ENCODE results near the gene NOS2.

Gene NOS2

DNA sequence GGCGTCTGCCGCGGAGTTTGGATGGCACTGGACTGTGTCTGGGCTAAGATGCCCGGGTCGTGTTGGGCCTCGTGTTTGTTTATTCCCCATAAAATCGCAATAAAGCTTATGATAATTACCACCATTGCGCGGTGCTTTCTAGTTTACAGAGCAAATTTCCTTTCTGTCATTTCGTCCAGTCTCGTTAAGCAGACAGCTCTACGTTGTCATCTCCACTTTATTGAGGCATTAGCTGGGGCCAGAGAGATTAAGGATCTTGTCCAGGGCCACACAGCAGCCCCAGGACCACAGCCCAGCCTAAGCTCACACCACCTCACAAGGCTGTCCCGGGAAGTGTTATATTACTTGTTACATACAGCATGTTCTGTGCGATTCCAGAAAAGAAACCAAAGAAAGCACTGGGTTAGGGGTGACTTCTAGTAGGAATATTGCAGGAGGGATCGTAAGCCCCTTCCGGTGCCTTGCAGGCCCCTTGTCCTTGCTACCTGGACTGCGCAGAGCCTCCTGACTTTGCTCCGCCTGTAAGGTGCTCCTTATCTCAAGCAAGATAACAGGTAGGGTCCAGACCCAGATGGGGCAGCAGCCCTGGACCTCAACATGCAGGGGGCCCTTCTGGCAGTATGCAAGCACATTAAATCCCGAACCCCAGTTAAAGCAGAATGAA is 6.3 kb downstream of the NOS2 start:
- Histone ChIP-seq H3K9ac (ENCODE audit: insufficient read length, low read depth) (peak overlapping the region; percentile 74), H3K9me3 (ENCODE audit: insufficient read depth, low read length) (no peaks in the 10 kb centered on the region), H3K4me3 (ENCODE audit: insufficient read length, low read depth) (peak overlapping the region; percentile 29), H3K4me1 (ENCODE audit: insufficient read depth, insufficient read length) (no peaks in the 10 kb centered on the region), H3K36me3 (ENCODE audit: insufficient read depth, insufficient read length, low read length) (no peaks in the 10 kb centered on the region), H3K27me3 (ENCODE audit: insufficient read depth, insufficient read length) (peaks cover 24% of the 10 kb centered on the region)
- DNase-seq (ENCODE audit: low read depth, low spot score) = no peak
- TF ChIP-seq YY1 (IDR thresholded peaks at IDR 0.05; ENCODE audit: insufficient read depth, insufficient read length) (no peak), ZNF274 (IDR thresholded peaks at IDR 0.05; ENCODE audit: low read depth, low read length) (no peak), SUZ12 (IDR thresholded peaks at IDR 0.05; ENCODE audit: extremely low read depth, insufficient read depth, insufficient read length) (no peak)

DNA sequence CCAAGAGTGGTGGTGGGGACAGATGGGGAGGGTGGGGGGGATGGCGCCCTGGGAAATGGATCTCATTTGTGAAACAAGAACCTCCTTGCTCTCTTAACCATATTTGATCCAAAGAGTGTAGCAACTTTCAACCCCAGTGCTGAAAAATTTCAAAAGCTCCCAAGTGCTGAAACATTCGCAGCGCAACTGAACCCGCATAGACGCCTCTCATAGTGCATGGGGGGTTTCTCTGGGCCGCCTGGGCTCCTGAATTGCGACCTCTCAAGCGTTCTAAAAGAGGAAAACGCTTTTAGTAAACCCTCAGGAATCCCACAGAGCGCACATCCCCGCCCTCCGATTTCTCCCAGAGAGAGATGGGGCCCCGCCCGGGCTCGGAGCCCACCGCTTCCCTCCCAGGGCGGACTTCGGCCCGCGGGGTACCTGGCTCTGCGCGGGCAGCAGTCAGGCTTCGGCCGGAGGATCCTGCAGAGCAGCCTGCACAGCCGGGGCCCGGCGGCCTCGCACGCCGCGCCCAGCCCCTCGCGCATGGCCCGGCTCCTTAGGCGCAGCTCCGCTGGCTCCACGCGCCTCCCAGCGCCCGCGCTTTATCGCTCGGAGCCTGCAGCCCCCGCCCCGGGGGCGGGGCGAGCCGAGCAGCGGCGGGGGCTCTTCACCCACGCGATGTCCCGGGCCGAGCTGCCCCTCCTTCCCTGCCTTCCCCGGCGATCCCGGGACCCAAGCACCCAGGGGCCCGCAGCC is 7.0 kb downstream of the NOS2 start:
- H3K4me3 ChIP-seq (ENCODE audit: insufficient read length, low read depth) = peak overlapping the region; percentile 29
- H3K36me3 ChIP-seq (ENCODE audit: insufficient read depth, insufficient read length, low read length) = no peaks in the 10 kb centered on the region
- no peak for TF ChIP-seq SUZ12 (IDR thresholded peaks at IDR 0.05; ENCODE audit: extremely low read depth, insufficient read depth, insufficient read length)
- no peak for TF ChIP-seq YY1 (IDR thresholded peaks at IDR 0.05; ENCODE audit: insufficient read depth, insufficient read length)
- TF ChIP-seq ZNF274 (IDR thresholded peaks at IDR 0.05; ENCODE audit: low read depth, low read length) = no peak
- peaks cover 24% of the 10 kb centered on the region for H3K27me3 ChIP-seq (ENCODE audit: insufficient read depth, insufficient read length)
- H3K9me3 ChIP-seq (ENCODE audit: insufficient read depth, low read length) = no peaks in the 10 kb centered on the region
- H3K4me1 ChIP-seq (ENCODE audit: insufficient read depth, insufficient read length) = no peaks in the 10 kb centered on the region
- H3K9ac ChIP-seq (ENCODE audit: insufficient read length, low read depth) = peak overlapping the region; percentile 74
- no peak for DNase-seq (ENCODE audit: low read depth, low spot score)

DNA sequence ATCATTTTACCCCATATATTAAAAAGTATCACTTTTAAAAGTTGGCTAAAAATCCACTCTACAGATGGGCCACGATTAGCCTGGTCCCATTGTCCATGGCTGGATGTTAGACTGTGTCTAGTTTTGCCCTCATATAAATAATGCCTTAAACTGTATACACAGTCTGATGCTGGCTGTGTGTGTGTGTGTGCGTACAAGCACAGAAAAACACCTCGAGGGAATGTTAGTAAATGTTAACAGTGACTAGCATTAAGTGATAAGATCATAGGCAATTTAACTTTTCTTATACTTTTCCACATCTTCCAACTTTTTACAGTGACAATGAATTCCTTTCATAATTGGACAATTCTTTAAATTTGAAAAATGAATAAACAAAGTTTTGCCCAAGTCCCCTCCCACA is 8.2 kb downstream of the NOS2 start:
- H3K9ac ChIP-seq (ENCODE audit: insufficient read length, low read depth) = no peak overlapping the region
- no peaks in the 10 kb centered on the region for H3K36me3 ChIP-seq (ENCODE audit: insufficient read depth, insufficient read length, low read length)
- no peaks in the 10 kb centered on the region for H3K9me3 ChIP-seq (ENCODE audit: insufficient read depth, low read length)
- DNase-seq (ENCODE audit: low read depth, low spot score) = no peak
- TF ChIP-seq YY1 (IDR thresholded peaks at IDR 0.05; ENCODE audit: insufficient read depth, insufficient read length) (no peak), SUZ12 (IDR thresholded peaks at IDR 0.05; ENCODE audit: extremely low read depth, insufficient read depth, insufficient read length) (no peak), ZNF274 (IDR thresholded peaks at IDR 0.05; ENCODE audit: low read depth, low read length) (no peak)
- no peak overlapping the region for H3K4me3 ChIP-seq (ENCODE audit: insufficient read length, low read depth)
- H3K4me1 ChIP-seq (ENCODE audit: insufficient read depth, insufficient read length) = no peaks in the 10 kb centered on the region
- peaks cover 24% of the 10 kb centered on the region for H3K27me3 ChIP-seq (ENCODE audit: insufficient read depth, insufficient read length)

DNA sequence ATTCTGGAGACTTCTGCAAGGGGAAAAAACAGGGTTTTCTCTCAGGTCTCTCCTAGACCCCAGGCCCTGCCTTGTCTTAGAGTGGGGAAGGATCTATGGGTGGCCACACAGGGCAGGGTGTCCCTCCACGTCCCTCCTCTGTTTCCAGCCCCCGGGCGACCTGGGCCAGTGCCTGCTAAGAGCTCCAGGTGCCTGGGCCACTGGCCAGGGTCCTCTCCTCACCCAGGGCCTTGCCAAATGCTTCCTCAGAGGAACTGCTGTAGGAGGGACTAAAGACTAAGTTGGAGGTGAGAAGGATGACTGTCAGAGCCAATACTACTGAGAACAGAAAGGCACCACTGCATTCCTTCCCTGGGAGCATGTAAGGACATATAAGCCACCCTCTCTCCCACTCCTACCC is 11.4 kb downstream of the NOS2 start:
- Histone ChIP-seq H3K4me1 (ENCODE audit: insufficient read depth, insufficient read length) (no peaks in the 10 kb centered on the region), H3K27me3 (ENCODE audit: insufficient read depth, insufficient read length) (peaks cover 15% of the 10 kb centered on the region), H3K4me3 (ENCODE audit: insufficient read length, low read depth) (no peak overlapping the region), H3K9ac (ENCODE audit: insufficient read length, low read depth) (no peak overlapping the region), H3K36me3 (ENCODE audit: insufficient read depth, insufficient read length, low read length) (no peaks in the 10 kb centered on the region), H3K9me3 (ENCODE audit: insufficient read depth, low read length) (no peaks in the 10 kb centered on the region)
- no peak for DNase-seq (ENCODE audit: low read depth, low spot score)
- TF ChIP-seq ZNF274 (IDR thresholded peaks at IDR 0.05; ENCODE audit: low read depth, low read length) (no peak), SUZ12 (IDR thresholded peaks at IDR 0.05; ENCODE audit: extremely low read depth, insufficient read depth, insufficient read length) (no peak), YY1 (IDR thresholded peaks at IDR 0.05; ENCODE audit: insufficient read depth, insufficient read length) (no peak)

DNA sequence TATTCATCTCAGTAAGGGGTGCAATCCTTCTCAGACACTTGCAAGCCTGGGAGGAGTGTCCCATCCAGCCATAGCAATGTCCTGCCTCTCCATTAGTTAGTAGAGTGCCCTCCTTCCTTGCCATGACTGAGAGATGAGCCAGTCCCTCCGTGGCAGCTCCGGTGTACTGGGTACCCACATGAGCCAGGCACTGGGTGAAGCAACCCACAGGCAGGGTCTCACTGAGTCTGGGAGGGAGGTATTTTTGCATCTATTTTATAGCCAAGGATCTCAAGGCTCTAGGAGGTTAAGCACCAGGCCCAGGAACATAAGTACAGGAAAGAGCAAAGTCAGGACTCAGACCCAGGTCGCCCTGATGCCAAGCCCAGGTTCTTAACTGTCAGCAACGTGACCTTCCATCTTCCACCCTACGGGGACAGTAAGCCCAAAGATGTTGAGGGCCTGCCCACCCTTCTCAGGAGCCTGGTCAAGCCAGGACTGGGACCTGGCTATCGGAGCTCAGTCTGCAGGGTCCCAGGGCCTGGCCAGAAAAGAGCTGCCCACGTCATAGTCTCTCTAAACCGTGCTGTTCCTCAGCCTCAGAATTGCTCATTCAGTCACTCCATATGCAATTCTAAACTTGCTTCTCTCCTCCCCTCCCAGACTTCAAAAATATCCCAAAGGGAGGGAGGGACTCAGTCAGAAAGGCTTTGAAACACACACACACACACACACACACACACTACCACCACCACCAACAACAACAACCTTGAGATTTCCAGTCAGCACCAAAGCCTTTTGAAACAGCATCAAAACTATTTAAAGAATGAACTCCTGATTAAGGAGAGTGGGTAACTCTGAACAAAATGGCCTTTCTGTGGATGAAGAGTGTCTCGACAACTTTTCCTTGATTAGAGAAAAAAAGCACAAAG is 16.6 kb downstream of the NOS2 start:
- no peak for DNase-seq (ENCODE audit: low read depth, low spot score)
- Histone ChIP-seq H3K4me3 (ENCODE audit: insufficient read length, low read depth) (no peak overlapping the region), H3K36me3 (ENCODE audit: insufficient read depth, insufficient read length, low read length) (no peaks in the 10 kb centered on the region), H3K4me1 (ENCODE audit: insufficient read depth, insufficient read length) (no peaks in the 10 kb centered on the region), H3K9me3 (ENCODE audit: insufficient read depth, low read length) (no peaks in the 10 kb centered on the region), H3K9ac (ENCODE audit: insufficient read length, low read depth) (no peak overlapping the region), H3K27me3 (ENCODE audit: insufficient read depth, insufficient read length) (no peaks in the 10 kb centered on the region)
- TF ChIP-seq SUZ12 (IDR thresholded peaks at IDR 0.05; ENCODE audit: extremely low read depth, insufficient read depth, insufficient read length) (no peak), YY1 (IDR thresholded peaks at IDR 0.05; ENCODE audit: insufficient read depth, insufficient read length) (no peak), ZNF274 (IDR thresholded peaks at IDR 0.05; ENCODE audit: low read depth, low read length) (no peak)

DNA sequence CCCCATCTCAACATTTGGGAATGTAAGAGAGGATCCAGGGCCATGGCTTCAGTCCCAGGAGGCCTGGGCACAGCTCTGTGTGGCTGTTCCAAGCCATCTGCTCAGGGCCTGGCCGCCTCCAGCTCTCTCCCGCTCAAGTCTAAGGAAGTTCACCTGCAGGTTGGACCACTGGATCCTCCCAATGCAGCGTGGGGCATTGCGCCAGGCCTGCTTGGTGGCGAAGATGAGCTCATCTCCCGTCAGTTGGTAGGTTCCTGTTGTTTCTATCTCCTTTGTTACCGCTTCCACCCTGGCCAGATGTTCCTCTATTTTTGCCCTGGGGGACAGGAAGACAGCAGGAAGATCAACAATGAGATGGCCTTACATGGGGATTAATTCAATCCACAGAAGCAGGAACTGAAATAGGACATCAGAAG is 17.5 kb downstream of the NOS2 start:
- TF ChIP-seq ZNF274 (IDR thresholded peaks at IDR 0.05; ENCODE audit: low read depth, low read length) = no peak
- TF ChIP-seq SUZ12 (IDR thresholded peaks at IDR 0.05; ENCODE audit: extremely low read depth, insufficient read depth, insufficient read length) = no peak
- no peak for TF ChIP-seq YY1 (IDR thresholded peaks at IDR 0.05; ENCODE audit: insufficient read depth, insufficient read length)
- Histone ChIP-seq H3K9ac (ENCODE audit: insufficient read length, low read depth) (no peak overlapping the region), H3K27me3 (ENCODE audit: insufficient read depth, insufficient read length) (no peaks in the 10 kb centered on the region), H3K9me3 (ENCODE audit: insufficient read depth, low read length) (no peaks in the 10 kb centered on the region), H3K4me3 (ENCODE audit: insufficient read length, low read depth) (no peak overlapping the region), H3K4me1 (ENCODE audit: insufficient read depth, insufficient read length) (no peaks in the 10 kb centered on the region), H3K36me3 (ENCODE audit: insufficient read depth, insufficient read length, low read length) (no peaks in the 10 kb centered on the region)
- DNase-seq (ENCODE audit: low read depth, low spot score) = no peak
